GM19240 (cell line): Measurements from ENCODE around the gene SLC25A11.

Source experiments
- DNase-seq: peaks from one replicate; pipeline ENCODE4 v3.0.0; 2011; ENCODE audit warnings: low spot score; ENCODE audit not compliant: insufficient read length

Gene SLC25A11

DNA sequence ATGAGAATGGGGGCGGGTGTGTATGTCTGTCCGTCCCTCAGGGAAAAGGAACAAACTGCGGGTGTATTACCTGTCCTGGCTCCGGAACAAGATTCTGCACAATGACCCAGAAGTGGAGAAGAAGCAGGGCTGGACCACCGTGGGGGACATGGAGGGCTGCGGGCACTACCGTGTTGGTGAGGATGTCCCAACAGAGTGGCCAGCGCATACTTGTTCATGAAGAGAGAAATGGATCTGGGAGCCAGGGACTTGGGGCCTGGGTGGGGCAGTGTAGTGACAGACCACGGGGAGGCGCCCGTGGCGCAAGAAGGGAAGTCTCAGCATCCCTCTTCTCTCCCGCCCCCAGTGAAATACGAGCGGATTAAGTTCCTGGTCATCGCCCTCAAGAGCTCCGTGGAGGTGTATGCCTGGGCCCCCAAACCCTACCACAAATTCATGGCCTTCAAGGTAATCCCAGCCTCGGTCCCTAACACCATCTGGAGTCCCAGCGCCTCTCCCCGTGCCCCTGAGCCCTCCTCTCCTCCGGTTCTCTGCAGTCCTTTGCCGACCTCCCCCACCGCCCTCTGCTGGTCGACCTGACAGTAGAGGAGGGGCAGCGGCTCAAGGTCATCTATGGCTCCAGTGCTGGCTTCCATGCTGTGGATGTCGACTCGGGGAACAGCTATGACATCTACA lies 44.1 kb downstream of the SLC25A11 start:
- DNase-seq, result no peak

DNA sequence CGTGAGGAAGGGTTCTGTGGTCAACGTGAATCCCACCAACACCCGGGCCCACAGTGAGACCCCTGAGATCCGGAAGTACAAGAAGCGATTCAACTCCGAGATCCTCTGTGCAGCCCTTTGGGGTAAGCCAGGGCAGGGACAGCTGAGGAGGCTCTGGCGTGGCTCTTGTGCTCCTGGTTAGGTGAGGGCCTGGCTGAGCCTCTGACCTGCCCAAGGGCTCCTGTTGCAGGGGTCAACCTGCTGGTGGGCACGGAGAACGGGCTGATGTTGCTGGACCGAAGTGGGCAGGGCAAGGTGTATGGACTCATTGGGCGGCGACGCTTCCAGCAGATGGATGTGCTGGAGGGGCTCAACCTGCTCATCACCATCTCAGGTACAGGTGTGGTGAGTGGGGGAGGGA lies 44.7 kb downstream of the SLC25A11 start:
- DNase-seq, result no peak

DNA sequence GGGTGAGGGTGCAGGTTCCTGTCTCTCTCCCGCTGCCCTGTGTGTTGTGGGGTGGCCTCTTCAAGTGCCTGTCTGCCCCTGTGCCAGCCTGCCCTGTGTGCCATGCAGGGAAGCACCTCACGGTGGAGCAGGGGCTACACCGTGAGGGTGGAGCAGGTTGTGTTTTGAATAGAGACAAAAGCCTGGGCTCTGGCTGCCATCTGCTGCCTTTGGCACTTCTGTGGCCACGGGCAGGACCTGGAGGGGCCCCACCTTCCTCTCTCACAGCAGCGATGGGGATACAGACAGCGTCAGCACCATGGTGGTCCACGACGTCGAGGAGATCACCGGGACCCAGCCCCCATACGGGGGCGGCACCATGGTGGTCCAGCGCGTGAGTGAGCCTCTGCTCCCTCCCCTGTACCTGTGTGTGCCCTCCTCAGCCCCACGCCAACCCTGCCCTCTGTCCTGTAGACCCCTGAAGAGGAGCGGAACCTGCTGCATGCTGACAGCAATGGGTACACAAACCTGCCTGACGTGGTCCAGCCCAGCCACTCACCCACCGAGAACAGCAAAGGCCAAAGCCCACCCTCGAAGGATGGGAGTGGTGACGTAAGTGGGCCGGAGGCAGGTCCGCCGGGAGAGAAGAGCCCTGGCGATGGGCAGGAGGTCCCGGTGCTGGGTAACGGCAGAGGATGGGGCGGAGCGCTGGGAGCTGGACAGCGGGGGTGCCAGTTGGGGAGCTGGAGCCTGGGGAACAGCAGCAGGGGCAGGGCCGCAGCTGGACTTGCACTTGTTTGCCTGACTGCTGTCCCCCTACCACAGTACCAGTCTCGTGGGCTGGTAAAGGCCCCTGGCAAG lies 45.9 kb downstream of the SLC25A11 start:
- DNase-seq, result no peak

DNA sequence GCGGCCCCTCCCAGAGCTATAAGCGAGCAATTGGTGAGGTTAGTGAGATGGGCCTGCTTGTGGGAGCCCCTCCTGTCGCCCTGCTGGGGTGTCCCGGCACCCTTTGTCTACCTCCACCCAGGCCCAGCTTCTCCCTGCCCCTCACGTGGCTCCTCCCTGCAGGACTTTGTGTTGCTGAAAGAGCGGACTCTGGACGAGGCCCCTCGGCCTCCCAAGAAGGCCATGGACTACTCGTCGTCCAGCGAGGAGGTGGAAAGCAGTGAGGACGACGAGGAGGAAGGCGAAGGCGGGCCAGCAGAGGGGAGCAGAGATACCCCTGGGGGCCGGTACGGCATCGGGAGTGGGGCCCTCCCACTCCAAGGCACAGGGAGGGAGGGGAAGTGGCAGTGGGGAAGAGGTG lies 46.6 kb downstream of the SLC25A11 start:
- DNase-seq, result no peak

DNA sequence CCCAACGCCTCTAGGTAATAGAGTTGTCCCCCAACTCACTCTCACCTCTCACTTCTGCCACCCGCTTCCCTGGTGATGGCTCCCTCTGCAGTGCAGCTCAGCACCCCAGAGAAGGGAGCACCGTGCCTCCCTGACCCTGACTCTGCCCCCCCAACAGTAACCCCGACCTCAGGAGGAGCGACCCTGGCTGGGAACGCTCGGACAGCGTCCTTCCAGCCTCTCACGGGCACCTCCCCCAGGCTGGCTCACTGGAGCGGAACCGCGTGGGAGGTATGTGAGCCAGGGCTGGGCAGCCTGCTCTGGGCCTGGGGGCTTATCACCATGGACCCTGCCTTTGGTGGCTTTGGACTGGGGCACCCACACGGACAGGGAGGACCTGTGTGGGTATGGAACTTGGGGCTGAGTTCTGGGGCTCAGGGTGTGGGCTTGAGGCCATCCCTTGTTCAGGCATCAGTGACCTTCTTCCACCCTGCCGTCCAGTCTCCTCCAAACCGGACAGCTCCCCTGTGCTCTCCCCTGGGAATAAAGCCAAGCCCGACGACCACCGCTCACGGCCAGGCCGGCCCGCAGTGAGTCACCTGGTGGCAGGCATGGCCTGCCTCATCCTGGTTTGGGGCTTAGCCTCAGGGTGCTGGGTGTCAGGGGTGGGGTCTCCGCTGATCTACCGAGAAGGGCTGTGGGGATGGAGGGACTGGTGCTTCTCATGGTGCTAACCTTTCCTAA lies 47.2 kb downstream of the SLC25A11 start:
- DNase-seq, result no peak

DNA sequence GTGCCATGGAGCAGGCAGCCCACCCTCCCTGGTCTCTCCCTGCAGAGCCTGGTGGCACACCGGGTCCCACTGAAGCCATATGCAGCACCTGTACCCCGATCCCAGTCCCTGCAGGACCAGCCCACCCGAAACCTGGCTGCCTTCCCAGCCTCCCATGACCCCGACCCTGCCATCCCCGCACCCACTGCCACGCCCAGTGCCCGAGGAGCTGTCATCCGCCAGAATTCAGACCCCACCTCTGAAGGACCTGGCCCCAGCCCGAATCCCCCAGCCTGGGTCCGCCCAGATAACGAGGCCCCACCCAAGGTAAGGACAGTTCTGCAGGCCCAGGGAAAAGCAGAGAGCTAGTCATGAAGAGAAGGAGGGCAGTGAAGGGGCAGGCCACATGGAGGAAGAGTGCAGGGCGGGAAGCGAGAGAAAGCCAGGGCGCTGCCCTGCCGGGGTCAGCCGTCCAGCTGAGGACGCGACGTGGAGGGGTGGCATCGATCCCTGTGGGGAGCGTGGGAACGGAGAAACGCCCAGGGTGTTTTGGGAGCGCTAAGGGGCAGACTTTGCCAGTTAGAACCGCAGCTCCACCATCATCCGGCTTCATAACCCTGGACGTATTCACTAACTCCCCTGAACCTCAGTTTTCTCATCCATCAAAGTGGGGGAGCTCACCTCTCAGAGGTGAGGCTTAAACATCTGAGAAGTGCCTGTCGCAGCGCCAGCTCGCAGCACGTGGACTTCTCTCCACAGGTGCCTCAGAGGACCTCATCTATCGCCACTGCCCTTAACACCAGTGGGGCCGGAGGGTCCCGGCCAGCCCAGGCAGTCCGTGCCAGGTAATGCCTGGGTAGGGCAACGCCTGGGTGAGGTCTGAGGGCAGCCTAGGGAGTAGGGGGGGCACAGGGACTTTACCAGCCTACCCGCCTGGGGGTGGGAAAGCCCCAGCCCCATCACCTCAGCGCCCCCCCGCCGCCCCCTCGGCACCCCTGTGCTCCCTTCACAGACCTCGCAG lies 48.1 kb downstream of the SLC25A11 start:
- DNase-seq, result no peak

DNA sequence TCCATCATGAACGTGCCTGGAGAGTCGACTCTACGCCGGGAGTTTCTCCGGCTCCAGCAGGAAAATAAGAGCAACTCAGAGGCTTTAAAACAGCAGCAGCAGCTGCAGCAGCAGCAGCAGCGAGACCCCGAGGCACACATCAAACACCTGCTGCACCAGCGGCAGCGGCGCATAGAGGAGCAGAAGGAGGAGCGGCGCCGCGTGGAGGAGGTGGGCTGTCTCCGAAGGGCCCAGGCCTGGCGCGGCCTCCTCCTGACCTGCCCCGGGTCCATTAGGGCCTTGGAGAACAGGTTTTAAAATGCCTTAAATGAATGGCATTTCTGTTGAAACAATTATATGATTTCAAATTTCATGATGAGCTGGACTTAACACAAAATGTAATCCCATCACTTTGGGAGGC lies 52.3 kb downstream of the SLC25A11 start:
- no peak for DNase-seq
